ENCODE measurements around the gene PROS1. TPM values are rescaled to one million over a fixed set of nuclear protein-coding genes. Genes with fewer than 3 reads are reported as not detected.

Gene PROS1
- total and polyA plus RNA-seq, 2 of the 8 experiments (the other 6 are each of a cell fraction or from before 2014, with no cell fraction given): 0.65 to 2.5 TPM

DNA sequence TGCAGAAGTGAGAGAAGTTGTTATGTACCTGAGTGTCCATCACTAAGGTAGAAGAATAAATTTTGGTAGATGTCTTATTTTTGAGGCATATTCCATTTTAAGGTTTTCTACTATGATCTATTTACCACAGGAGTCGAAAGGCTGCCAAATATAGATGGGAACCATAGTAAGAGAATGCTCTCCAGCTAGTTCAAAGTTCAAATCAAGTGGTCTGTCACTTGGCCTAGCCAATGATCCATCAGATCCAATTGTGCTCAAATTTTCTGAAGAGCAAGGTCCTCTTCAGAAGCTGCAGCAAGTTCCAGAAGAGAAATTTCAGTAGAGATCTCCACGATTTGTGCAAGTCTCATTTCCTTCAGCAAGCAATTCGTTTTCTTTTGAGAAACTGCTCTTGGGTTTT is 10.9 kb downstream of the PROS1 start:
- no peaks in the 10 kb centered on the region for H3K23me2 ChIP-seq (ENCODE audit: low read depth, low read length)
- no peak overlapping the region for H3K56ac ChIP-seq (replicated peaks; ENCODE audit: insufficient read length, low read depth, low read length)
- H4K8ac ChIP-seq (ENCODE audit: extremely low read depth, insufficient read depth, low read length): no peak overlapping the region
- H3K9me3 ChIP-seq (ENCODE audit: insufficient read depth in 2 of 2, low read depth in 1 of 2, low read length in 1 of 2): peaks cover 11 to 18% of the 10 kb centered on the region in 2 experiments; a peak in 2 of 4 replicates
- no peak overlapping the region for H3K4ac ChIP-seq (replicated peaks; ENCODE audit: insufficient read length, low read depth, low read length)
- DNase-seq (ENCODE audit: low read depth in 1 of 2, low spot score in 2 of 2): no peak
- no peak overlapping the region for H2BK5ac ChIP-seq (ENCODE audit: low read depth, low read length)
- H3K27me3 ChIP-seq (replicated peaks in 1 of 4; ENCODE audit: control insufficient read depth in 3 of 4, extremely low read depth in 1 of 4, insufficient read depth in 3 of 4, low read length in 3 of 4): no peaks in the 10 kb centered on the region
- no peak overlapping the region for H2BK120ac ChIP-seq (replicated peaks; ENCODE audit: low read depth, low read length)
- H3K14ac ChIP-seq (ENCODE audit: insufficient read length): no peak overlapping the region
- H3K23ac ChIP-seq (ENCODE audit: insufficient read length): no peak overlapping the region
- WGBS, 2 experiments (ENCODE audit: extremely low coverage in 1 of 2, insufficient coverage in 1 of 2, insufficient read length in 1 of 2, insufficient replicate concordance in 2 of 2, low coverage in 1 of 2, low lambda C conversion rate in 2 of 2, missing lambda C conversion rate in 1 of 2): 81% methylated on average over 3 of the region's 3 CpGs; no CpG with 5 or more reads in 1 of the 2 experiments
- no peaks in the 10 kb centered on the region for H3K4me1 ChIP-seq (replicated peaks in 1 of 4; ENCODE audit: control insufficient read depth in 3 of 4, insufficient read depth in 4 of 4, low read length in 3 of 4)
- no peak overlapping the region for H3K27ac ChIP-seq (ENCODE audit: low read depth, low read length)
- H3K79me1 ChIP-seq (ENCODE audit: low read depth, low read length): no peaks in the 10 kb centered on the region
- H3K79me2 ChIP-seq (ENCODE audit: control insufficient read depth in 1 of 2, insufficient read depth in 2 of 2, low read length in 2 of 2): no peaks in the 10 kb centered on the region
- H3K36me3 ChIP-seq (ENCODE audit: control insufficient read depth in 2 of 4, insufficient read depth in 4 of 4, low read length in 3 of 4): no peaks in the 10 kb centered on the region
- no peak overlapping the region for H2BK15ac ChIP-seq (ENCODE audit: low read length)
- no peak for FAIRE-seq
- no peak overlapping the region for H3K4me2 ChIP-seq (ENCODE audit: insufficient read depth in 1 of 2, low read depth in 2 of 2, low read length in 2 of 2)
- no peak overlapping the region for H4K91ac ChIP-seq (replicated peaks; ENCODE audit: insufficient read length, low read length)
- no peak overlapping the region for H2AFZ ChIP-seq (ENCODE audit: low read length)
- POLR2A ChIA-PET (ENCODE audit: partially characterized antibody): no interaction called here
- H4K5ac ChIP-seq (ENCODE audit: insufficient read length, low read depth, low read length): no peak overlapping the region
- no peak overlapping the region for H2AK5ac ChIP-seq (ENCODE audit: low read depth, low read length)
- no peak overlapping the region for H3K18ac ChIP-seq (ENCODE audit: extremely low read depth, low read length)
- no peak overlapping the region for H2BK12ac ChIP-seq (ENCODE audit: low read depth, low read length)
- H2BK20ac ChIP-seq (ENCODE audit: low read length): no peak overlapping the region
- H3K9ac ChIP-seq (replicated peaks in 1 of 4; ENCODE audit: extremely low read depth in 1 of 4, low read depth in 3 of 4, low read length in 3 of 4): no peak overlapping the region
- H4K20me1 ChIP-seq (replicated peaks in 1 of 2; ENCODE audit: control insufficient read depth in 1 of 2, insufficient read depth in 2 of 2, low read length in 2 of 2): no peaks in the 10 kb centered on the region
- CTCF ChIA-PET (ENCODE audit: partially characterized antibody): interaction anchor here (0.9 to 1.0 kb wide), 2 partner anchors 9 to 10 kb away, joined by 3 read pairs; no protein-coding TSS in a partner anchor
- no peak overlapping the region for H3K4me3 ChIP-seq (ENCODE audit: extremely low read depth in 1 of 4, insufficient read depth in 2 of 4, low read depth in 3 of 4, low read length in 4 of 4)
- TF ChIP-seq KDM5A (IDR thresholded peaks at IDR 0.05; ENCODE audit: low read length) (no peak), CTBP2 (IDR thresholded peaks at IDR 0.05; ENCODE audit: borderline replicate concordance, insufficient read depth, insufficient read length, low read length) (no peak), RNF2 (IDR thresholded peaks at IDR 0.05; ENCODE audit: borderline replicate concordance, low read depth, low read length, missing control alignments, poor library complexity, severe bottlenecking) (no peak), BRCA1 (IDR thresholded peaks at IDR 0.05; ENCODE audit: low read depth, low read length) (no peak), GTF2F1 (IDR thresholded peaks at IDR 0.05; ENCODE audit: borderline replicate concordance, low read depth, low read length) (no peak), CTCF (IDR thresholded peaks at IDR 0.05; ENCODE audit: control extremely low read depth in 1 of 3, insufficient read depth in 1 of 3, low read depth in 1 of 3, low read length in 3 of 3) (no peak), SP2 (IDR thresholded peaks at IDR 0.05; ENCODE audit: low read length) (no peak), EP300 (IDR thresholded peaks at IDR 0.05; ENCODE audit: borderline replicate concordance in 1 of 2, low read depth in 2 of 2, low read length in 2 of 2) (no peak), CREB1 (IDR thresholded peaks at IDR 0.05) (no peak)
- TF ChIP-seq, protein P1, sequence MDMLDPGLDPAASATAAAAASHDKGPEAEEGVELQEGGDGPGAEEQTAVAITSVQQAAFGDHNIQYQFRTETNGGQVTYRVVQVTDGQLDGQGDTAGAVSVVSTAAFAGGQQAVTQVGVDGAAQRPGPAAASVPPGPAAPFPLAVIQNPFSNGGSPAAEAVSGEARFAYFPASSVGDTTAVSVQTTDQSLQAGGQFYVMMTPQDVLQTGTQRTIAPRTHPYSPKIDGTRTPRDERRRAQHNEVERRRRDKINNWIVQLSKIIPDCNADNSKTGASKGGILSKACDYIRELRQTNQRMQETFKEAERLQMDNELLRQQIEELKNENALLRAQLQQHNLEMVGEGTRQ (IDR thresholded peaks at IDR 0.05; ENCODE audit: low read length): no peak
